Heart left ventricle (tissue), 13 donors: ENCODE data around the gene RAPGEF5.

Experiments used
- POLR2A ChIP-seq, 2 donors: fragments of 450-650 bp; IDR thresholded peaks; one replicate each; pipeline ENCODE4 v1.6.1; 2017; ENCODE audit warnings: antibody characterized with exemption in 2 of 2, mild to moderate bottlenecking in 2 of 2, moderate library complexity in 2 of 2
- TF ChIP-seq, protein P1 (sequence below), 12 donors: fragments of 200-600 bp; sonication (generic) in 4 of 12; IDR thresholded peaks; one replicate each; pipeline versions ENCODE4 v1.5.0 to v1.8.0; 2018 to 2022; ENCODE audit warnings: antibody characterized with exemption in 12 of 12, mild to moderate bottlenecking in 5 of 12
- donor health status: ischemic (EF 13 %, LVEDD 7.1; RV severe dilation, severe dysfunction).
- donor health status: DM: no; HTN: yes; CAD: no.
- donor health status: DM: no; HTN: no; CAD: no.
- donor health status: ischemic (EF 25% LVEDD 6.9; RV normal size, moderate dysfunction).
- donor health status: ischemic (EF 25% LVEDD 5.7; RV mildly dilated, moderate dysfunction).
- donor health status: ischemic (EF 35%, LVEDD 5.7; RV mildly dilated, moderate dysfunction).
- donor health status: nonischemic (EF 11% LVEDD 7.7; RV severe dilation, severe dysfunction).
- donor health status: DM: yes; HTN: yes; CAD: no.
- donor health status: PGD.
- donor health status: ischemic (EF 29% LVEDD 5.4; RV normal size, mild dysfunction).
- donor health status: nonischemic (EF 23%, LVEDD 6.1; RV moderate dilation, normal function).

DNA sequence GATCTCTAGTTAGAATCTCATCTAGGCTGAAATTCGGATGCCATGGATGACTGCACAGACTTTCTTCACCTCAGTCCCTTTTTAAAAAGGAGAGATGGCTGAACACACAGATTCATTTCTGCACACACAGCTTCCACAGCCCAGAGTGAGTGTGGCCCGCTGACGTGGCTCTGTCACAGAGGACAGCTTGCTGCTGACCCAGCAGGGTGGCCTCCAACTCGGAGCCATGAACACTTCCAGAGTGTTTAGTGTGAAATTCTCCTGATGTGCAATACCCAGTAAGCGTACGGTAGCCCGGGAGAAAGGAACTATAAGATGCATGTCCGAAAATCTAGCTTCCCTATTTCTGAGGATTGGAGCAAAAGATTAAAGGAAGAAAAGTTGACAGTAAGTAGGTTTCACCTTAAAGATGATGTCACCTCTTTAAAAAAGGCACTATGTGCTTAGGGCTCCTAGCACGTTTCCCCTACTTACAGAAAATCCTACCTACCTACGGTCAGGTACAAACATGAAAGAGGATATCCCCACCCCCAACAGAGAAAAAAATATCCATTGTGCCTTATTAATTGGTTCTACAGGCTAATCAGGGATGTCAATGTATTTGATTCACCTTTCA, 162.2 kb downstream of the RAPGEF5 start:
- TF ChIP-seq, protein P1, sequence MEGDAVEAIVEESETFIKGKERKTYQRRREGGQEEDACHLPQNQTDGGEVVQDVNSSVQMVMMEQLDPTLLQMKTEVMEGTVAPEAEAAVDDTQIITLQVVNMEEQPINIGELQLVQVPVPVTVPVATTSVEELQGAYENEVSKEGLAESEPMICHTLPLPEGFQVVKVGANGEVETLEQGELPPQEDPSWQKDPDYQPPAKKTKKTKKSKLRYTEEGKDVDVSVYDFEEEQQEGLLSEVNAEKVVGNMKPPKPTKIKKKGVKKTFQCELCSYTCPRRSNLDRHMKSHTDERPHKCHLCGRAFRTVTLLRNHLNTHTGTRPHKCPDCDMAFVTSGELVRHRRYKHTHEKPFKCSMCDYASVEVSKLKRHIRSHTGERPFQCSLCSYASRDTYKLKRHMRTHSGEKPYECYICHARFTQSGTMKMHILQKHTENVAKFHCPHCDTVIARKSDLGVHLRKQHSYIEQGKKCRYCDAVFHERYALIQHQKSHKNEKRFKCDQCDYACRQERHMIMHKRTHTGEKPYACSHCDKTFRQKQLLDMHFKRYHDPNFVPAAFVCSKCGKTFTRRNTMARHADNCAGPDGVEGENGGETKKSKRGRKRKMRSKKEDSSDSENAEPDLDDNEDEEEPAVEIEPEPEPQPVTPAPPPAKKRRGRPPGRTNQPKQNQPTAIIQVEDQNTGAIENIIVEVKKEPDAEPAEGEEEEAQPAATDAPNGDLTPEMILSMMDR (IDR thresholded peaks at IDR 0.05) = no peak
- TF ChIP-seq POLR2A (IDR thresholded peaks at IDR 0.05) = no peak
